Endothelial cell (in vitro differentiated cells): ENCODE results near the gene FUBP1. TPM values are rescaled to one million over a fixed set of nuclear protein-coding genes. Genes with fewer than 3 reads are reported as not detected.

Source experiments
- DNase-seq: peaks from one replicate; pipeline ENCODE4 v3.0.0; 2021; ENCODE audit warnings: low spot score
- H3K27ac Mint-ChIP-seq: one replicate; pipeline ENCODE4 v1.8.0; 2021; ENCODE audit warnings: mixed read lengths, inconsistent platforms; ENCODE audit not compliant: unreplicated experiment
- H3K27me3 Mint-ChIP-seq: one replicate; pipeline ENCODE4 v1.8.0; 2021; ENCODE audit warnings: mild to moderate bottlenecking, moderate library complexity, mixed read lengths, inconsistent platforms; ENCODE audit not compliant: unreplicated experiment
- H3K36me3 Mint-ChIP-seq: one replicate; pipeline ENCODE4 v1.8.0; 2021; ENCODE audit warnings: mild to moderate bottlenecking, low read depth, mixed read lengths, inconsistent platforms; ENCODE audit not compliant: unreplicated experiment
- H3K4me1 Mint-ChIP-seq: one replicate; pipeline ENCODE4 v1.8.0; 2021; ENCODE audit warnings: mild to moderate bottlenecking, mixed read lengths, inconsistent platforms; ENCODE audit not compliant: unreplicated experiment
- H3K4me3 Mint-ChIP-seq: one replicate; pipeline ENCODE4 v1.8.0; 2021; ENCODE audit warnings: mild to moderate bottlenecking, mixed read lengths, inconsistent platforms; ENCODE audit not compliant: unreplicated experiment
- H3K9me3 Mint-ChIP-seq: one replicate; pipeline ENCODE4 v1.8.0; 2021; ENCODE audit warnings: mixed read lengths, inconsistent platforms; ENCODE audit not compliant: unreplicated experiment
- CTCF ChIP-seq: fragments of 200-600 bp; sonication (generic); IDR thresholded peaks from one replicate; pipeline ENCODE4 v1.5.0; 2021; ENCODE audit warnings: antibody characterized with exemption; ENCODE audit not compliant: unreplicated experiment
- total RNA-seq: library from RNA; stranded (reverse); fragmentation: NEBNext Ultra II Directional; extraction: Animal tissue kit (Norgen Biotek cat#: 25700); gene quantifications from one replicate; pipeline ENCODE4 v1.2.1, GENCODE V29; 2021; ENCODE audit not compliant: unreplicated experiment

FUBP1 gene
- total RNA-seq, 1 donor from 2014 or later, result 148 TPM

- no peaks in the 10 kb centered on the region for H3K4me1 Mint-ChIP-seq
- no peak for TF ChIP-seq CTCF
- no peak overlapping the region for H3K27ac Mint-ChIP-seq
- H3K27me3 Mint-ChIP-seq, result no peaks in the 10 kb centered on the region
- H3K36me3 Mint-ChIP-seq, result no peaks in the 10 kb centered on the region
- H3K4me3 Mint-ChIP-seq, result no peak overlapping the region
- DNase-seq, result no peak
- H3K9me3 Mint-ChIP-seq, result no peaks in the 10 kb centered on the region
Measured at GRCh38 chr1:77906019-77906545, 72.8 kb downstream of the FUBP1 start.

DNA sequence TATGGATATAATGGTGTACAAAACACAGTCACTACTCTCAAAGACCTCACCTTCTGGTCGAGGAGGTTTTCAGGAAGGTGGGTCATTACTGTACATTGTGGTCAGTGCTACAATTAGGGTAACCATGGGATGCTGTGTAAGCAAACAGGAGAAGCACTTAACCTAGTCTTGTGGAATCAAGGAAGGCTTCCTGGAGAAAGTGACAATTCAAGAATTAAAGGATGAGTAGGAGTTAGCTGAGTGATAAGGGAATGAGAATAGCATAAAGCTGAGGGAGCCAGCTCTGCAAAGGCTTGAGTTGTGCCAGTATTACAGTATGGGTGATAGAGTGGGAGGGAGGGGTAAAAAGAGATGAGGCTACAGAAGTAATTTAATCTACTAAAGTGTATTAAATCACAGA is 73.3 kb downstream of the FUBP1 start:
- Mint-ChIP-seq H3K27ac (no peak overlapping the region), H3K4me3 (no peak overlapping the region), H3K4me1 (no peaks in the 10 kb centered on the region), H3K36me3 (no peaks in the 10 kb centered on the region), H3K9me3 (no peaks in the 10 kb centered on the region), H3K27me3 (no peaks in the 10 kb centered on the region)
- no peak for DNase-seq
- TF ChIP-seq CTCF, result no peak

DNA sequence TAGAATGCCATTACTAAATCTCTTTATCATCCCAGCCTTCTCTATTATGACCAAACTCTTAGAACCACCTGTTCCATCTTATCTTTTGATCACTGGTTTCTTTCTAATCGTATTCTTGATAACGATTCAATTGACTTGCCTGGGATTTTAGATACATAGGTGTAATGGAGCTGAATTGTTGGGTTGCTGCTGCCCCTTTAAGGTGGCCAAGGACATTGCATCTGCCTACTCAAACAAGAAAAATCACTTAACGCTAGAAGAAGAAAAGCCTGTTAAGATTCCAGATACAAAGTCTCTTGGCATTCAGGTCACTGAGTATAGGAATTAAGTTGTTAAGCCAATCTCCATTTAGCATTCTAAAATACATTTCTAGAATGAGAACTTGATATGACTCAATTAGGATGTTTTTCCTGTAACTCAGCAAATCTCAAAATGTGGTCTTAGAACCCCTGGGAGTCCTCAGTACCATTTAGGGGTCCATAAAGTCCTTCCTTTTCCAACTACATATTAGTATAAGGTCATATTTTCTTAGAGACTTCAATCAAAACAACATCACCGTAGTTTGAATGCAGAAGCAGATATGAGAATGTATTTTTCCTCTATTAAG is 78.1 kb downstream of the FUBP1 start:
- Mint-ChIP-seq H3K4me1 (no peaks in the 10 kb centered on the region), H3K36me3 (no peaks in the 10 kb centered on the region), H3K27me3 (no peaks in the 10 kb centered on the region), H3K4me3 (no peak overlapping the region), H3K27ac (no peak overlapping the region), H3K9me3 (no peaks in the 10 kb centered on the region)
- peak; percentile 42 for TF ChIP-seq CTCF
- peak; percentile 15 for DNase-seq

DNA sequence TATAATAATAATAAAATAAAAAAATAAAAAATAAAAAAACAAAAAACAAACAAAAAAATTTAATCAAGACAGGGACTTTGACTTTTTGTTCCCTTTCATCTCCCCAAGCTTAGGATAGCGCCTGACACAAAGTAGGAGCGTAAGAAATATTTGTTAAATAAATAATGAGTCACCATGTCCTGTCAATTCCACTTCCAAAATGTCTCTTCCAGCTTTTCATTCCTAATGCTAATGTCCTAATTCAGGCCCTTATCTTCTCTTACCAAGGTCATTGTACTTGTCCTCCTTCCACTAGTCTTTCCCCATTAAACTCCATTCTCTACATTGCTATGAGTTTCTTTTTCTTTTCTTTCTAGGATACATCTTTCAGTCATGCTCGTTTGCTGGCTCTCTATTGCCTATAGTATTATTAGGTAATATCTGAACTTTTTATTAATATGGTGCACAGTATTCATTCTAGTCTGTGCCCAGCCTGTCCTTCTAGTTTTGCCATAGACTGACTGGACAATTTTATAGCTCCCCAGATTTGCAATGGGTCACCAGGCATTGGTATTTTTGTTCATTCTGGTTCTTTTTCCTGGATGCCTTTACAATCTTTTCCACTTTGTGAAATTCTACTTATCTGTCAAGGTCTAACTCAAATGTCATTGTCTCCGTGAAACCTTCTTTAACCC is 79.1 kb downstream of the FUBP1 start:
- Mint-ChIP-seq H3K27ac (no peak overlapping the region), H3K9me3 (no peaks in the 10 kb centered on the region), H3K36me3 (no peaks in the 10 kb centered on the region), H3K4me1 (no peaks in the 10 kb centered on the region), H3K27me3 (no peaks in the 10 kb centered on the region), H3K4me3 (no peak overlapping the region)
- no peak for TF ChIP-seq CTCF
- DNase-seq, result no peak

Other genes with a start within 250 kb of the FUBP1 start
- gene USP33, start 219.2 kb downstream of the FUBP1 start, total RNA-seq, result 58.5 TPM
- gene MIGA1, start 199.4 kb downstream of the FUBP1 start, total RNA-seq, result 12.3 TPM
- gene NEXN, start 90.4 kb downstream of the FUBP1 start, total RNA-seq, result 2.4 TPM
- gene DNAJB4, start 25.9 kb upstream of the FUBP1 start, total RNA-seq, result 22.1 TPM
- gene GIPC2, start 66.9 kb upstream of the FUBP1 start, total RNA-seq, result 2.9 TPM